DMS53 treated with DMSO at 0.1 percent for 48 hours (cell line): Measurements from ENCODE around the gene SCNN1A.
A peak's percentile ranks its signal among the peaks of the same experiment; 100 is the strongest.

Source experiments
- DNase-seq: peaks from one replicate; lab custom pipeline; 2025; ENCODE audit not compliant: unreplicated experiment; lab: John Stamatoyannopoulos, UW

The SCNN1A gene

GRCh38 chr12:6375269-6376078 lies at the start of gene SCNN1A:
TSS of gene SCNN1A (minus strand) at chr12:6375563. CDS start at chr12:6374783, 780 bp downstream.
- peak; percentile 99 for DNase-seq

- DNase-seq: no peak
Observed at GRCh38 chr12:6424866-6425265, 49.5 kb upstream of the SCNN1A start.

GRCh38 chr12:6424008-6424347 lies 48.6 kb upstream of the SCNN1A start:
- DNase-seq: no peak

- peak; percentile 97 for DNase-seq
Observed at GRCh38 chr12:6423267-6424007, 48.1 kb upstream of the SCNN1A start.

GRCh38 chr12:6420364-6420763 lies 45.0 kb upstream of the SCNN1A start:
- no peak for DNase-seq

GRCh38 chr12:6418796-6419195 lies 43.4 kb upstream of the SCNN1A start:
- no peak for DNase-seq

GRCh38 chr12:6416596-6416995 lies 41.2 kb upstream of the SCNN1A start:
- no peak for DNase-seq

- peak; percentile 78 for DNase-seq
Observed at GRCh38 chr12:6407236-6407954, 32.0 kb upstream of the SCNN1A start.

- no peak for DNase-seq
Observed at GRCh38 chr12:6405963-6406362, 30.6 kb upstream of the SCNN1A start.

GRCh38 chr12:6404390-6404789 lies 29.0 kb upstream of the SCNN1A start:
- DNase-seq: no peak

- DNase-seq: no peak
Observed at GRCh38 chr12:6399884-6400644, 24.7 kb upstream of the SCNN1A start.

GRCh38 chr12:6396031-6396430 lies 20.7 kb upstream of the SCNN1A start:
- DNase-seq: no peak

- DNase-seq: no peak
Observed at GRCh38 chr12:6394398-6394797, 19.0 kb upstream of the SCNN1A start.

- no peak for DNase-seq
Observed at GRCh38 chr12:6393109-6393508, 17.7 kb upstream of the SCNN1A start.

- DNase-seq: peak; percentile 71
Observed at GRCh38 chr12:6392504-6392903, 17.1 kb upstream of the SCNN1A start.

- DNase-seq: no peak
Observed at GRCh38 chr12:6391013-6391412, 15.7 kb upstream of the SCNN1A start.

GRCh38 chr12:6390084-6390799 lies 14.9 kb upstream of the SCNN1A start:
- no peak for DNase-seq

GRCh38 chr12:6387541-6387940 lies 12.2 kb upstream of the SCNN1A start:
- DNase-seq: no peak

- DNase-seq: no peak
Observed at GRCh38 chr12:6386491-6386890, 11.1 kb upstream of the SCNN1A start.

GRCh38 chr12:6386038-6386437 lies 10.7 kb upstream of the SCNN1A start:
- no peak for DNase-seq
